ENCODE results near the gene MEF2C.
A peak's percentile ranks its signal among the peaks of the same experiment; 100 is the strongest.

Gene MEF2C

GRCh38 chr5:88674356-88675167, 208.4 kb downstream of the MEF2C start:
- H3K4me1 ChIP-seq (ENCODE audit: insufficient read depth, low read length) = peaks cover 12% of the 10 kb centered on the region
- H3K9ac ChIP-seq (ENCODE audit: low read depth, low read length) = peak overlapping the region; percentile 50; the same call in 1 of the 2 replicates

DNA sequence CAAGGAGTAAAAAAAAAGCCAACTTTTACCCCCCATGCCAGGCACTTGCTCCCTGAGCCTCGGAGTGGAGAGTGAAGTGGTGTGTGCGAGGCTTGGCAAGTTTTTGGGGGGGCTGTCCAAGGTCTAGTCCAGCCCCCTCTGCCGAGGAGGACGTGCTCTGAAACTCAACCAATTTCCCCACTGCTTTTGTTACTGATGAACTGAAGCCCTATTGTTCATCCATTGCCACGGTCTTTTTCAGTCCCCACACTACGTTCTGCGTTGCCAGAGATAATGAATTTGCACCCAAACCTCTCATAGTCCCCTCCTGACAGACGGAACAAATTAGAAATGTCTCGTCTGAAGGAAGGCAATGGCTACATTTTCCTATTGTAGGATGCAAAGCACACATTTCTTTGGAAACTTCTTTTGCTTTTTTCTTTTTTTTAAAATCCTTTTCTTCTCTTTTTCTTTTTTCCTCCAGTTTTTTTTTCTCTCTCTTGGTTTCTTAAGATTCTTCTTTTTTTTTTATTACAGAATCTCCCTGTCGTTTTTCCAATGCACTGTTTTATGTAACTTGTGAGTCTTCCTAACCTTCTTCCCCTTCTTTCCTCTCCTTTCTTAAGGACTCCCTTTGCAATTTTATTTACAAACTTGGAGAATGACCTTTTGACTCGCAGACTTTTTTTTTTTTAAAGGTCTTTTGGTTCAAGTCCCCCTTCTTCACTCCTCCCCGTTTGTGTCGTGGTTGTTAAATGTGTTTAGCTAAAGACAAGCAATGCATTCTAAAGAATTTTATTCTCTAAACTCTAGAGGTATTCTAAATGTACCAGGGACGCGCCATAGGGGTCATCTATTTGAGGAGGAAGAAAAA, 209.5 kb downstream of the MEF2C start:
- H3K36me3 ChIP-seq (ENCODE audit: insufficient read depth, low read length) = no peaks in the 10 kb centered on the region
- H3K9me3 ChIP-seq (ENCODE audit: control insufficient read depth, insufficient read depth, low read length) = no peaks in the 10 kb centered on the region
- H3K9ac ChIP-seq (ENCODE audit: low read depth, low read length) = peak overlapping the region; percentile 50; the same call in 1 of the 2 replicates
- H3K4me1 ChIP-seq (ENCODE audit: insufficient read depth, low read length) = peaks cover 12% of the 10 kb centered on the region

More at GRCh38 chr5:88674356-88675167, 208.4 kb downstream of the MEF2C start:
- Histone ChIP-seq H3K9me3 (ENCODE audit: control insufficient read depth, insufficient read depth, low read length) (no peaks in the 10 kb centered on the region), H3K36me3 (ENCODE audit: insufficient read depth, low read length) (no peaks in the 10 kb centered on the region)

GRCh38 chr5:88672644-88673252, 210.2 kb downstream of the MEF2C start:
- no peaks in the 10 kb centered on the region for H3K36me3 ChIP-seq (ENCODE audit: insufficient read depth, low read length)
- H3K4me1 ChIP-seq (ENCODE audit: insufficient read depth, low read length) = peaks cover 9% of the 10 kb centered on the region
- H3K9me3 ChIP-seq (ENCODE audit: control insufficient read depth, insufficient read depth, low read length) = no peaks in the 10 kb centered on the region
- H3K9ac ChIP-seq (ENCODE audit: low read depth, low read length) = peak overlapping the region; percentile 35; the same call in 1 of the 2 replicates

DNA sequence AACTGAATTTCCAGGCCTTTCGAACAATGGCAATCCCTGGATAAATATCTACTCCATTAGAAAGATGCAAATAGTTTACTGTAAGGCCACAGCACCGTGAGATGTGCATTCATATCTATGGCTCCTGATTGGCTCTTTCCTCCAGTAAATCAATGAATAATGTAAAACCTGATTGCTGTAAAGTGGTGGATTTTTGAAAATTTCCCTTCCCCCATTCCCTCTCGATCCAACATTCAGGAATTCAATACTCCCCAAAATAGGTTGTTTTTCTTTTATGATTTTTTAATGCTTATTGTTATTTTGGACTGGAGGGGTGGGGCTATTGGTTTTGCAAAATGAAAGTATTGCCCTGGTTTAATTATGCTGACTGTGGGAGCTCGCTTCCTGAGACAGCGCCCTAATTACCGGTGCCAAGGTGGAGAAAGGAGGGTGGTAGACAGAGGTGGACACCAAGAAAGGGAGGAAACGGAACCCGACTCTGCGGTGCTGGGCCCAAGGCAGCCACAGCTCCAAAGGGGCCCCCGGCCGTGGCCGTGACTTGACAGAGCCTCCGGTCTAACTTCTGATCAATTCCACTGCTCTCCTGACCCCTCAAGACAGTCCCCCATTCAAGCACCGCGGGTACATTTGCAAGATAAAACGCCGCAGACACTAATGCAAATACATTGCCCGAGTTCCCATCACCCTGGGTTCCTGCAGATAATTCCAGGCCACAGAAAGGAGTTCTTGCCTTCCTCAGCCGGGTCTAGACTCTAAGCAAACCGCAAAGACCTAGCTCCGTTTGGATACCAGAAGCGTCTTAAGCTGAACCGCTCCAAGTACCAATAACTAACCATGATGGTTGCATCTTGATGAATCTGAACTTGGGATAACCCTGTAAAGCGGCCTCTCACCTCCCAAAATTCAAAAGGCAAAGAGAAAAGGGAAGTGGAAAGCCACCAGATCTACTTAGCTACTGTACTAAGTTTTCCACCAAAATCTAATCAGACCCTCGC, 211.2 kb downstream of the MEF2C start:
- Histone ChIP-seq H3K9ac (ENCODE audit: low read depth, low read length) (peak overlapping the region; percentile 35; the same call in 1 of the 2 replicates), H3K36me3 (ENCODE audit: insufficient read depth, low read length) (no peaks in the 10 kb centered on the region), H3K9me3 (ENCODE audit: control insufficient read depth, insufficient read depth, low read length) (no peaks in the 10 kb centered on the region), H3K4me1 (ENCODE audit: insufficient read depth, low read length) (peaks cover 11% of the 10 kb centered on the region; the same call in 1 of the 2 replicates)

DNA sequence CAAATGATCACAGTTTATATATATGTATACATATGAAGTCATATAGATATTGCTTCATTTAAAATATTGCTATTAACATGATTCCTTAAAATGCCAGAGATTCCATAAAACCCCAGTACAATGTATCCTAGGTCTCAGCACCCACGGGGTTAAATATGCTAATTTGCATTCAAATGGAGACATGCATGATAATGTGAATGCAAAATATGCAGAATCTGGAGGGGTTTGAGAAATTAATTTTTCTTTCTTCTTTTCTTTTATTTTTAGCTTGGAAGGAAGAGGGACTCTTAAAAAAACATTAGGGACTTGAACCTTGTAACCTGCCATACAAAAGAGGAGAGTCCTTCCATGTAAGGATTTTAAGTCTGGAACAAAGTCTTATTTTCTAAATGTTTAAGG, 211.9 kb downstream of the MEF2C start:
- H3K36me3 ChIP-seq (ENCODE audit: insufficient read depth, low read length) = no peaks in the 10 kb centered on the region
- H3K9ac ChIP-seq (ENCODE audit: low read depth, low read length) = peak overlapping the region; percentile 35; the same call in 1 of the 2 replicates
- H3K9me3 ChIP-seq (ENCODE audit: control insufficient read depth, insufficient read depth, low read length) = no peaks in the 10 kb centered on the region
- peaks cover 18% of the 10 kb centered on the region; the same call in 1 of the 2 replicates for H3K4me1 ChIP-seq (ENCODE audit: insufficient read depth, low read length)

DNA sequence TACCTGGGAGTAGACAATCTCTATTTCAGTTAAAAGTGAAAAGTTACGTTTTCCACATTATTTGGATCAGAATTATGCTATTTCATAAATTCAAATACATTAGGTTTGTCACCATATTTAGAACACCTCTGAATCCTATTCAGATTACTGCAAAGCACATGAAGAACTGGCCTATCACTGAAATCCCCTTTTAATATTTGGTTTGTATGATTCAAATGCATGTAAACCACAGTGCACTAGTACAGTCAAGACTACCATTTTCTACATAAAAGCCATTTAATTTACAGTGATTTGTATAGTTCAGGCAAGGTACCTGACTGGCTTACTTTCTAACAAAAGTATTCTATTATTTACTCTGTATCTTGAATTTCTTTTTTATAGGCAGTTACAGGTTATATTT, 212.5 kb downstream of the MEF2C start:
- Histone ChIP-seq H3K9me3 (ENCODE audit: control insufficient read depth, insufficient read depth, low read length) (no peaks in the 10 kb centered on the region), H3K9ac (ENCODE audit: low read depth, low read length) (no peak overlapping the region), H3K36me3 (ENCODE audit: insufficient read depth, low read length) (no peaks in the 10 kb centered on the region), H3K4me1 (ENCODE audit: insufficient read depth, low read length) (peaks cover 21% of the 10 kb centered on the region; the same call in 1 of the 2 replicates)

- peaks cover 29% of the 10 kb centered on the region for H3K4me1 ChIP-seq (ENCODE audit: insufficient read depth, low read length)
- H3K9me3 ChIP-seq (ENCODE audit: control insufficient read depth, insufficient read depth, low read length) = no peaks in the 10 kb centered on the region
- H3K9ac ChIP-seq (ENCODE audit: low read depth, low read length) = no peak overlapping the region
- no peaks in the 10 kb centered on the region for H3K36me3 ChIP-seq (ENCODE audit: insufficient read depth, low read length)
Measured at GRCh38 chr5:88669371-88670050, 213.5 kb downstream of the MEF2C start.

DNA sequence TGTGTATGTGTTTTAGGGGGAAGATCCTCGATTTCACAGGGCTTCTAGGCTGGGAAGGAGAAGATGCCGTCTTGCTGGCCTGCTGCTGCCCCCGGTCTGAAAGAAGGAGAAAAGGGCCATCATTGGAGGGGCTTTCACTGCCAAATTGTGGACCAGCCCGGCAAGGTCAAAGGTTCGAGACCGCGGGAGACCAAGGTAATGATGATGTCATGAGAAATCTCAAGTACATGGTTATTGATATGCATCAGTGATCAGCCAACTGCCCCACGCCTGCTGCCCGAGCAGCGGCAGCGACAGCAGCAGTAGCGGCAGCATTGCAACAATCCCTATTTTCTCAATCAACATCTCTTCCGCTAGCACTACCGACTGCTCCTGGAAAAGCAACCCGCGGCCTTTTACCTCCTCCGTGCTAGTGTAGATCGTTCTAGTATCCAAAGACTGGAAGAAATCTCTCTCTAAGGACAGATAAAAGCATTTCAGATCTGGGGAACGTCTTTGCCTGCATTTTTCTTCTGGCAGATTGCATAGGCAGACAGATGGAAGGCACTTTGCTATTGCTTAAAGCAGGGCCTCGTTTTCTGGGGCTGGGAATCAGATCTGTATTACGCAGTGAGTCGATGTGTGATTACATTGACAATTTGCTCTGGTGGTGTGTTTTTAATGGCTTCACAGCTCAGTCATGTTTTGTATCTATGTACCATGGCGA, 215.3 kb downstream of the MEF2C start:
- H3K9ac ChIP-seq (ENCODE audit: low read depth, low read length) = peak overlapping the region; percentile 9; the same call in 1 of the 2 replicates
- H3K4me1 ChIP-seq (ENCODE audit: insufficient read depth, low read length) = peaks cover 32% of the 10 kb centered on the region
- no peaks in the 10 kb centered on the region for H3K36me3 ChIP-seq (ENCODE audit: insufficient read depth, low read length)
- H3K9me3 ChIP-seq (ENCODE audit: control insufficient read depth, insufficient read depth, low read length) = no peaks in the 10 kb centered on the region
